ENCODE measurements around the gene ESR2.
"Not testable (repeated sequence)": the region's sequence is repeated elsewhere in the genome, so short reads cannot be mapped to it uniquely, and the experiment has no call there.

ESR2 gene

GRCh38 chr14:64293976-64294671, at the start of gene ESR2:
Gene ESR2 (minus strand): TSS chr14:64294371. CDS start chr14:64282985, 11,386 bp downstream.
- no peak for DNase-seq (ENCODE audit: low read depth)

GRCh38 chr14:64340560-64341196, 46.5 kb upstream of the ESR2 start:
- DNase-seq (ENCODE audit: low read depth) = no peak

GRCh38 chr14:64338616-64339316, 44.6 kb upstream of the ESR2 start:
- peak; percentile 71 for DNase-seq (ENCODE audit: low read depth)

GRCh38 chr14:64337888-64338615, 43.9 kb upstream of the ESR2 start:
- DNase-seq (ENCODE audit: low read depth) = no peak

GRCh38 chr14:64329149-64329548, 35.0 kb upstream of the ESR2 start:
- DNase-seq (ENCODE audit: low read depth) = no peak

- DNase-seq (ENCODE audit: low read depth) = no peak
These were observed 32.3 kb upstream of the ESR2 start for GRCh38 chr14:64326502-64326901.

GRCh38 chr14:64324895-64325294, 30.7 kb upstream of the ESR2 start:
- no peak for DNase-seq (ENCODE audit: low read depth)

GRCh38 chr14:64324461-64324860, 30.3 kb upstream of the ESR2 start:
- no peak for DNase-seq (ENCODE audit: low read depth)

- DNase-seq (ENCODE audit: low read depth) = not testable (repeated sequence)
These were observed 26.2 kb upstream of the ESR2 start for GRCh38 chr14:64320362-64320761.

- not testable (repeated sequence) for DNase-seq (ENCODE audit: low read depth)
These were observed 24.5 kb upstream of the ESR2 start for GRCh38 chr14:64318695-64319094.

- no peak for DNase-seq (ENCODE audit: low read depth)
These were observed 9.3 kb upstream of the ESR2 start for GRCh38 chr14:64303471-64303917.

- no peak for DNase-seq (ENCODE audit: low read depth)
These were observed 4.6 kb upstream of the ESR2 start for GRCh38 chr14:64298773-64299172.

- no peak for DNase-seq (ENCODE audit: low read depth)
These were observed 2.4 kb upstream of the ESR2 start for GRCh38 chr14:64296561-64296960.

GRCh38 chr14:64294672-64295413, 672 bp upstream of the ESR2 start:
- peak; percentile 64 for DNase-seq (ENCODE audit: low read depth)

GRCh38 chr14:64292197-64292596, 2.0 kb downstream of the ESR2 start:
- no peak for DNase-seq (ENCODE audit: low read depth)

- no peak for DNase-seq (ENCODE audit: low read depth)
These were observed 4.6 kb downstream of the ESR2 start for GRCh38 chr14:64289571-64289970.

GRCh38 chr14:64281805-64282204, 12.4 kb downstream of the ESR2 start:
- no peak for DNase-seq (ENCODE audit: low read depth)

- no peak for DNase-seq (ENCODE audit: low read depth)
These were observed 14.2 kb downstream of the ESR2 start for GRCh38 chr14:64279704-64280668.

GRCh38 chr14:64278458-64278857, 15.7 kb downstream of the ESR2 start:
- no peak for DNase-seq (ENCODE audit: low read depth)

GRCh38 chr14:64272019-64272418, 22.2 kb downstream of the ESR2 start:
- DNase-seq (ENCODE audit: low read depth) = no peak

Measured in stimulated activated CD8-positive, alpha-beta memory T cell treated with anti-CD3 and anti-CD28 coated beads, Interleukin-12 subunit alpha, Interleukin-12 subunit beta, amount 100 ng/mL, for 1 hour (primary cell).